Measurements from ENCODE around the gene GNA14. TPM values are rescaled to one million over a fixed set of nuclear protein-coding genes. Genes with fewer than 3 reads are reported as not detected.

GNA14 gene
- total and polyA plus RNA-seq, 12 donors = 0.75 to 4.8 (median 1.7) TPM

DNA sequence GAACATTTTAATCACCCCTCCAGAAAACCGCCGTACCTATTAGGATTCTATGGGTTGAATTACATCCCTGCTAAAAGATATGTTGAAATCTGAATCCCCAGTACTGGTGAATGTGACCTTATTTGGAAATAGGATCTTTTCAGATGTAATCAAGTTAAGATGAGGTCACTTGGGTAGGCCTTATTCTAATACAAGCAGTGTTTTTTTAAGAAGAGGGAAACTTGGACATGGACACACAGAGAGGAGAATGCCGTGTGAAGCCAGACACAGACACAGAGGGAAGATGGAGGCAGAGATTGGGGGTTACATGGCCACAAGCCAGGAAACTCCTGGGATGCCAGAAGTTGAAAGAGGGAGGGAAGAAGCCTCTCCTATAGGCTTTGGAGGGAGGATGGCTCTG is 183.5 kb downstream of the GNA14 start:
- TF ChIP-seq, protein P1, sequence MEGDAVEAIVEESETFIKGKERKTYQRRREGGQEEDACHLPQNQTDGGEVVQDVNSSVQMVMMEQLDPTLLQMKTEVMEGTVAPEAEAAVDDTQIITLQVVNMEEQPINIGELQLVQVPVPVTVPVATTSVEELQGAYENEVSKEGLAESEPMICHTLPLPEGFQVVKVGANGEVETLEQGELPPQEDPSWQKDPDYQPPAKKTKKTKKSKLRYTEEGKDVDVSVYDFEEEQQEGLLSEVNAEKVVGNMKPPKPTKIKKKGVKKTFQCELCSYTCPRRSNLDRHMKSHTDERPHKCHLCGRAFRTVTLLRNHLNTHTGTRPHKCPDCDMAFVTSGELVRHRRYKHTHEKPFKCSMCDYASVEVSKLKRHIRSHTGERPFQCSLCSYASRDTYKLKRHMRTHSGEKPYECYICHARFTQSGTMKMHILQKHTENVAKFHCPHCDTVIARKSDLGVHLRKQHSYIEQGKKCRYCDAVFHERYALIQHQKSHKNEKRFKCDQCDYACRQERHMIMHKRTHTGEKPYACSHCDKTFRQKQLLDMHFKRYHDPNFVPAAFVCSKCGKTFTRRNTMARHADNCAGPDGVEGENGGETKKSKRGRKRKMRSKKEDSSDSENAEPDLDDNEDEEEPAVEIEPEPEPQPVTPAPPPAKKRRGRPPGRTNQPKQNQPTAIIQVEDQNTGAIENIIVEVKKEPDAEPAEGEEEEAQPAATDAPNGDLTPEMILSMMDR (IDR thresholded peaks at IDR 0.05) = no peak
- intact Hi-C loops (cut with DNase I) = no loop called here
- Histone ChIP-seq H3K36me3 (no peaks in the 10 kb centered on the region), H3K27ac (no peak overlapping the region), H3K4me1 (no peaks in the 10 kb centered on the region), H3K27me3 (no peaks in the 10 kb centered on the region), H3K9me3 (peaks cover 0 to 3% (median 0%) of the 10 kb centered on the region in 11 donors), H3K4me3 (no peak overlapping the region)
- ATAC-seq (no peak), DNase-seq (no peak)
- 71 to 90% methylated on average over 3 of the region's 3 CpGs for WGBS, 2 donors

DNA sequence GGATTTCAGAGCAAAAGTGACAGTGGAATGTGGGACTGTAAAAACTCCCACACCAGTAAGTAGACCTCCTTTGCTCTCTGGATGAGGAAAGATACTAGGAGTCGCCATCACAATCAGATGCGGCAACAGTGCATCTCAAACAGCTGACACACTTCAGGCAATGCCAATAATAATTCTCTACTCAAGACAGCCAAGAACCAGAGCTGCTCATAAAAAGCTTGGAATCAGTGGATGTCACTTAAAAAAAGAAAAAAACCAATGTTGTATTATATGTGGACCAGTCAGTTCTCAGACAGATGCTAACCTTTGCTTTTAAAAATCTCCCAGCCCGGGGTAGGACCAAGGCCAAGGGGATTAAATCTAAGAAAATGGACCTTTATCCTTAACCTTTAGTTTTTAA is 185.0 kb downstream of the GNA14 start:
- ATAC-seq = no peak

DNA sequence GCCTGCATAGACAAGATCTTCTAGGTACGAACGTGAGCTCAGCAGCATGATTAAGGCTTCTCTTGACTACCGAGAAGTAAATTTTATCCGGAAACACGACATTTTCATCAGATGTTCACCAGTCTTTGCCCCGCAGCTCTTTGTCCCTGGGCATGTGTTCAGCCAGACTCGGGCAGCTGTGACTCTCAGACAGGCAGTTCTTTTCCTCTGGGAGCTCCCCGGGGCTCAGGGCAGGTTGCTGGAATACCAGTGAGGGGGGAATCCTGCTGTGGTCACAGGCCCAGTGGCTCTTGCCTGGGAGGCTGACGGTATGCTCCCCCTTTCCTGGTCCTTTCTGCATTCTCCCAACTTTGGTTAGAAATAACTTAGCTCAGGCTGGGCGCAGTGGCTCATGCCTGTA is 186.1 kb downstream of the GNA14 start:
- DNase-seq = no peak
- no peak overlapping the region for H3K27ac ChIP-seq
- TF ChIP-seq, protein P1 (IDR thresholded peaks at IDR 0.05) = no peak
- no peaks in the 10 kb centered on the region for H3K36me3 ChIP-seq
- ATAC-seq = no peak
- H3K9me3 ChIP-seq = no peaks in the 10 kb centered on the region
- peaks cover 0 to 10% (median 4%) of the 10 kb centered on the region in 9 donors for H3K4me1 ChIP-seq
- H3K4me3 ChIP-seq = no peak overlapping the region
- WGBS, 2 donors = 71 to 78% methylated on average over 10 of the region's 10 CpGs
- intact Hi-C loops (cut with DNase I) = no loop called here
- no peaks in the 10 kb centered on the region for H3K27me3 ChIP-seq

More for the DNA sequence above, 185.0 kb downstream of the GNA14 start:
- no peaks in the 10 kb centered on the region for H3K9me3 ChIP-seq
- no peak for DNase-seq
- no peak overlapping the region for H3K4me3 ChIP-seq
- TF ChIP-seq, protein P1 (IDR thresholded peaks at IDR 0.05) = no peak
- peaks cover 0 to 2% (median 0%) of the 10 kb centered on the region in 9 donors for H3K4me1 ChIP-seq
- H3K27ac ChIP-seq = no peak overlapping the region
- H3K27me3 ChIP-seq = no peaks in the 10 kb centered on the region
- WGBS, 2 donors = 67 to 71% methylated on average over 3 of the region's 3 CpGs
- intact Hi-C loops (cut with DNase I) = no loop called here
- no peaks in the 10 kb centered on the region for H3K36me3 ChIP-seq

DNA sequence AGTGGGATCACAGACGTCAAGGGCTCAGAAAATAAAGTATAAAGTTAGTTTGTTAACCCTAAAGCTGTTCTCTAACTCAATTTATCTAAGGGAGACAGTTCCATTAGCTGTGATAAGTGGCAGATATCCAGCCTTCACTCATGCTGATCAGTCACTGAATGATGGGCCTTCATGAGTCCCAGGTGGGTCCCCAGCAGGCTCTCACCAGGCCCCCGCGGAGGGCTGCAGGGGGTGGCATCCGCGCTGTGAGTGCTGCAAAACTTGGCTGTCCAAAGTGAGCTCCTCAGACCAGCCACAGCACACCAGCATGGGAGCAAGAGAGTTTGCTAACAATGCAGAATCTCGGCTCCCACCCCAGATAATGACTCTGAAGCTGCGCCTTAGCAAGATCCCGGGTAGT is 187.2 kb downstream of the GNA14 start:
- Histone ChIP-seq H3K27ac (no peak overlapping the region), H3K4me1 (peaks cover 0 to 14% (median 4%) of the 10 kb centered on the region in 9 donors), H3K4me3 (no peak overlapping the region), H3K9me3 (no peaks in the 10 kb centered on the region), H3K36me3 (no peaks in the 10 kb centered on the region), H3K27me3 (no peaks in the 10 kb centered on the region)
- no peak for DNase-seq
- intact Hi-C loops (cut with DNase I) = no loop called here
- WGBS, 2 donors = 75 to 77% methylated on average over 8 of the region's 8 CpGs
- ATAC-seq = no peak
- TF ChIP-seq, protein P1 (IDR thresholded peaks at IDR 0.05) = no peak
